Nephron (organoid): Measurements from ENCODE around the gene WNT7B.
A peak's percentile ranks its signal among the peaks of the same experiment; 100 is the strongest.

Experiments used
- H3K27ac Mint-ChIP-seq, 3 experiments: 2 replicates each; pipeline ENCODE4 v1.8.0; 2020; ENCODE audit warnings: mixed read lengths in 3 of 3, mild to moderate bottlenecking in 2 of 3, moderate library complexity in 1 of 3
- H3K27me3 Mint-ChIP-seq: 2 replicates; pipeline ENCODE4 v1.8.0; 2021; ENCODE audit warnings: low read depth, mild to moderate bottlenecking, moderate library complexity, mixed read lengths
- H3K36me3 Mint-ChIP-seq: 2 replicates; pipeline ENCODE4 v1.8.0; 2020; ENCODE audit warnings: low read depth, mixed read lengths
- H3K4me1 Mint-ChIP-seq: 2 replicates; pipeline ENCODE4 v1.8.0; 2020; ENCODE audit warnings: mixed read lengths
- H3K4me3 Mint-ChIP-seq, 3 experiments: 2 replicates each; pipeline ENCODE4 v1.8.0; 2020; ENCODE audit warnings: mild to moderate bottlenecking in 3 of 3, mixed read lengths in 3 of 3, moderate library complexity in 2 of 3
- H3K9me3 Mint-ChIP-seq: 2 replicates; pipeline ENCODE4 v1.8.0; 2020; ENCODE audit warnings: mixed read lengths
- CTCF ChIP-seq, 3 experiments: fragments of 200-600 bp; sonication (generic); IDR thresholded peaks; one replicate each; pipeline ENCODE4 v1.5.0; 2021; ENCODE audit warnings: antibody characterized with exemption in 3 of 3; ENCODE audit not compliant: unreplicated experiment in 3 of 3

WNT7B gene

DNA sequence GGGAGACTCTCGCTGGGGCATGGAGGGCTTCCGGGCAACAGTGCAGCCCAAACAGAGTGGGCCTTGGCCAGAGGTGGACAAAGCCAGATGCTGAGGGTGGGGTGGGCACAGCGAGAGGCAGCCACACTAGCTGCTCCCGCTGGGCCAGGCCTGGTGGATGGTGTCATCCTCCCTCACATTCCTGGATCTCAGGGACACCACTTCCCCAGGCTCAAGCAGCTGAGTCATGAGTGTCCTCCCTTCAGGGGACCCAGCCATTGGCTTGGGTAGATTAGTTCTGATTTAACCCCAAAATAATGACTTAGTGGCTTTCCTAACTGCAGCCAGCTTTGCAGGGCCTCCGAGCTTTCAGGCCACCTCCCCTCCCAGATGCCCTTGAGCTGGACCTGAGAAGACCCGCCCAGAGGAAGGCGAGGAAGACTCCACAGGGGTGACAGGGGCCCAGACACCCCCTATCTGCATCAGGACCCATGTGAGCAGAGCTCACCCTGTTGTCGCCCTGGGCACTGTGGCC is 25.9 kb upstream of the WNT7B start:
- H3K27me3 Mint-ChIP-seq, result peaks cover 8% of the 10 kb centered on the region
- H3K36me3 Mint-ChIP-seq, result no peaks in the 10 kb centered on the region
- H3K27ac Mint-ChIP-seq, result peak overlapping the region in 2 of 3 experiments; percentile 19 to 57
- no peaks in the 10 kb centered on the region for H3K9me3 Mint-ChIP-seq
- peaks cover 32% of the 10 kb centered on the region for H3K4me1 Mint-ChIP-seq
- TF ChIP-seq CTCF (IDR thresholded peaks at IDR 0.05; ENCODE audit: unreplicated experiment in 3 of 3), result no peak
- H3K4me3 Mint-ChIP-seq, result no peak overlapping the region

DNA sequence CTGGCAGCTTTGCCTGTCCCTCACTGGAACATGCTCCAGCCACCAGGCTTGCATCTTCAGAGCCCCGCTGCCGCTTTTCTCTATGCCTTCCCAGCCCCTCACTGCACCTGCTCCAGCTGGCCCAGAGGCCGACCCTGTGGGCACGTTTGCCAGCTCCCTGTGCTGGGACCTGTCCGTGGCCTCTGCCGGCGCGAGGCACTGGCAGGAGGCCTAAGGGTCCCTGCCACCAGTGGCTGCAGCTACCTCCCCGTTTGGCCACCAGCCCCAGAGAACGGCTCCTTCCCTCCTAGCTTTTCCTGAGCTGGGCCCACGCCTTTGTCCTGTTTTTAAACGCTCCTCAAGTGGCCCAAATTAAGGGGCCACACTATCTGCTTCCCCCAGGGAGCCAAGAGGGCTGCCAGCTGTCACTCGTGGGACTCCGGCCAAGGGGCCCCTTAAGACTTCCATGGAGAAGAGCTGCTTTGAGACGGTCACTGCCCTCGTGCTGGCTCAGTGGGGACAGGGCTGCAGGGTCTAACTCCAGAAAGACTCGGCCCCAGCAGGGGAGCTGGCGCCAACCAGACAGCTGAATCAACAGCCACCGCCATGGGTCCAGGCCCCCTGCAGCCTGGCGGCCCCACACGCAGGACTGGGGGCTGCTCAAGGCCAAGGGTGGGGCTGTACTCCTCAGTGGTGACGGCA is 24.6 kb upstream of the WNT7B start:
- H3K36me3 Mint-ChIP-seq, result no peaks in the 10 kb centered on the region
- H3K27ac Mint-ChIP-seq, result peak overlapping the region; percentile 67 to 84 (median 72)
- peaks cover 8% of the 10 kb centered on the region for H3K27me3 Mint-ChIP-seq
- peaks cover 39% of the 10 kb centered on the region for H3K4me1 Mint-ChIP-seq
- peak overlapping the region in 2 of 3 experiments; percentile 15 to 24 for H3K4me3 Mint-ChIP-seq
- no peaks in the 10 kb centered on the region for H3K9me3 Mint-ChIP-seq
- TF ChIP-seq CTCF (IDR thresholded peaks at IDR 0.05; ENCODE audit: unreplicated experiment in 3 of 3), result no peak

- Mint-ChIP-seq H3K4me3 (no peak overlapping the region), H3K4me1 (peaks cover 36% of the 10 kb centered on the region), H3K27ac (peak overlapping the region; percentile 67 to 84 (median 72))
These were observed 24.1 kb upstream of the WNT7B start for GRCh38 chr22:46001046-46001425.

DNA sequence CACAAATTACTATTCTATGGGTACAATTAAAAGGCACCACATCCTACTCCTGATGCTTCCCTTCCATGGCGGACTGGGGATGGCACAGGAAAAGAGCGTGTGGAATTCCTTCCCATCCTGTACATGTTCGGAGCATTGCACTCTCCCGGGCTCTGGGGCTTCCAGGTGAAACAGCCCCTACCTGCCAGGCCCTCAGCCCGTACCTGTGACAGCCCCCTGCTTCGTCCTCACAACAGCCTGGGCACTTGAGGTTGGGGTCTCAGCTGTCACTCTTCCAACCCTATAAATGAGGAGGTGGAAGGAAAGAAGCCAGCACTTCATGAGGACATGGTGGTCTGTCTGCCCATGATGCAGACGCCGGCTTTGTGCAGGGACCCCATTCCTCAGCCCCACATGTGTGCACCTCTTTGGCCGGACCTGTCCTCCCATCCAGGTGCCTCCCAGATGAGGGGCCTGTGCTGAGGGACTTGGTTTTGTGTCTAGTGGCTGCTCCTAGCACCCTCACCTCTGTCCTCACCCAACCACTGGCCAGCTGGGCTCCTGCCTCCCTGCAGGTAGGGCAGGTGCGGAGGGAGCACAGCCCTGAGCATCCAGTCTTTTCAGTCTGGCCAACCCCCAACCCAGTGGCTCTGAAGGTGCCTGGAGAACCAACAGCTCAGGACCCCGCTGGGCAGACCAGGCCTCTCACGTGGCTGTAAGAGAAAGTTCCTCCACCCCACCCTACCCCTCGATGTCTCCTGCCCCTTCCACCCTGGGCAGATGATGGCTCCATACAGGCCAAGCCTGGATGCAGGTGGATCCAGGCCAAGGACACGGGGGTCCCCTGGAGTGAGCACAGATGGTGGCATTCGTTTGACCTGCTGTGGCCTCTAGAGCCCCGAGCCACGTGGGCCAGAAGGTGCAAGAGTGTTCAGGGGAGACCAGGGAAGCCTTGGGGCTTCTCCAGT is 23.4 kb upstream of the WNT7B start:
- no peaks in the 10 kb centered on the region for H3K9me3 Mint-ChIP-seq
- H3K4me1 Mint-ChIP-seq, result peaks cover 39% of the 10 kb centered on the region
- no peak overlapping the region for H3K4me3 Mint-ChIP-seq
- TF ChIP-seq CTCF (IDR thresholded peaks at IDR 0.05; ENCODE audit: unreplicated experiment in 3 of 3), result no peak
- H3K27me3 Mint-ChIP-seq, result peaks cover 8% of the 10 kb centered on the region
- H3K36me3 Mint-ChIP-seq, result no peaks in the 10 kb centered on the region
- H3K27ac Mint-ChIP-seq, result peak overlapping the region in 1 of 3 experiments; percentile 44

More at GRCh38 chr22:46001046-46001425, 24.1 kb upstream of the WNT7B start:
- Mint-ChIP-seq H3K27me3 (peaks cover 8% of the 10 kb centered on the region), H3K9me3 (no peaks in the 10 kb centered on the region), H3K36me3 (no peaks in the 10 kb centered on the region)
- TF ChIP-seq CTCF (IDR thresholded peaks at IDR 0.05; ENCODE audit: unreplicated experiment in 3 of 3), result no peak

DNA sequence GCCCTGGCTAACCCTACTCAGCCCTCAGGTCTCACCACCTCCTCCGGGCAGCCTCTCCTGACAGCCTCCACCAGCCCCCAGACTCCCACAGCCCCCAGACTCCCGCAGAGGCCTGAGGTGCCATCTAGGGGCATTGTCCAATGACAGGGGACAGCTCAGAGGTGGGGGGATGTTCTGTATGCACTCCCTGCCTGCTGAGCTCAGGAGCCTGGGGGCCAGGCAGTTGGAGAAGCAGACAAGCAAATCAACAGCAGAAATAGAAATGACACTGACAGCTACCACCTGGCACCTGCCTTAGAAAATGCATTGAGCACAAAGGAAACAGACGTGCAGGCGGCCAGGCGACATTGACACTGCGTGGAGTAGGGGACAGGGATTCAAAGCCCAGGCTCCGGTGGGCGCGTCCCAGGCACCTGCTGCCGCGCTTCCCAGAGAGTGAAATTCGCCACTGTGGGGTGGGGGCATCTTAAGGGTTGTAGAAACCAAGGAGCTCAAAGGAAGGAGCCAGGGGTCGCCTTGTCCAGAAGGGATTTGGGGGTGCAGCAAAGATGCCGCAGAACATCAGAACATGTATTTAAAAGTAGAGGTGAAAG is 22.5 kb upstream of the WNT7B start:
- Mint-ChIP-seq H3K9me3 (no peaks in the 10 kb centered on the region), H3K4me1 (peaks cover 44% of the 10 kb centered on the region), H3K36me3 (no peaks in the 10 kb centered on the region), H3K27ac (peak overlapping the region in 2 of 3 experiments; percentile 44), H3K27me3 (peaks cover 13% of the 10 kb centered on the region), H3K4me3 (no peak overlapping the region)
- no peak for TF ChIP-seq CTCF (IDR thresholded peaks at IDR 0.05; ENCODE audit: unreplicated experiment in 3 of 3)
